IMR-90 (cell line): ENCODE results near the gene OXSR1. TPM values are rescaled to one million over a fixed set of nuclear protein-coding genes. Genes with fewer than 3 reads are reported as not detected.
A peak's percentile ranks its signal among the peaks of the same experiment; 100 is the strongest.

Source experiments
- ATAC-seq: fragments of 200-7000 bp; cut with Tn5 transposase; 2 replicates; pipeline ENCODE4 v1.9.1; 2020; ENCODE audit warnings: low read depth, mild to moderate bottlenecking, moderate library complexity
- BruUV-seq: library from RNA; stranded (reverse); fragments of 400-500 nt; replicated peaks from 2 replicates; lab custom pipeline; 2021; lab: Mats Ljungman, UMichigan
- CTCF ChIA-PET: fragments of 300-600 bp; formaldehyde crosslinking; extraction: SDS; loops from one replicate; lab custom pipeline; 2021; ENCODE audit warnings: antibody characterized with exemption; lab: Yijun Ruan, JAX
- POLR2A ChIA-PET: fragments of 300-600 bp; sonication (Branson Sonifier 250); formaldehyde crosslinking; loops from one replicate; lab custom pipeline; 2022; ENCODE audit warnings: antibody characterized with exemption; ENCODE audit not compliant: unreplicated experiment; lab: Charles Lee
- DNase-seq: peaks from one replicate; pipeline ENCODE4 v3.0.0; 2013
- H2AFZ ChIP-seq: replicated peaks from 2 replicates; pipeline ENCODE3; 2013; ENCODE audit warnings: low read length, mild to moderate bottlenecking; ENCODE audit not compliant: poor library complexity
- H2AK5ac ChIP-seq: 2 replicates; pipeline ENCODE4 v1.6.1; 2013; ENCODE audit warnings: low read depth, low read length, inconsistent platforms
- H2AK9ac ChIP-seq: replicated peaks from 2 replicates; pipeline ENCODE3; 2013; ENCODE audit warnings: mild to moderate bottlenecking, low read depth, low read length, moderate library complexity; ENCODE audit not compliant: poor library complexity
- H2BK120ac ChIP-seq: 2 replicates; pipeline ENCODE4 v1.6.1; 2013; ENCODE audit warnings: low read depth, low read length, inconsistent platforms
- H2BK15ac ChIP-seq: 3 replicates; pipeline ENCODE4 v1.6.1; 2013; ENCODE audit warnings: low read depth, low read length, inconsistent platforms
- H2BK20ac ChIP-seq: 2 replicates; pipeline ENCODE4 v1.6.1; 2013; ENCODE audit warnings: low read depth, mild to moderate bottlenecking, inconsistent platforms, low read length, moderate library complexity
- H2BK5ac ChIP-seq: 2 replicates; pipeline ENCODE4 v1.6.1; 2013; ENCODE audit warnings: mild to moderate bottlenecking, low read depth, low read length, inconsistent platforms; ENCODE audit not compliant: poor library complexity, severe bottlenecking
- H3K14ac ChIP-seq: replicated peaks from 2 replicates; pipeline ENCODE4 v1.6.1; 2013; ENCODE audit warnings: low read depth, low read length, inconsistent platforms
- H3K18ac ChIP-seq: 2 replicates; pipeline ENCODE4 v1.6.1; 2013; ENCODE audit warnings: low read depth, low read length, control low read depth
- H3K23ac ChIP-seq: 2 replicates; pipeline ENCODE4 v1.6.1; 2013; ENCODE audit warnings: low read depth, low read length, inconsistent platforms
- H3K27ac ChIP-seq: 2 replicates; pipeline ENCODE4 v1.5.1; 2013; ENCODE audit warnings: mild to moderate bottlenecking, control low read depth, low read length; ENCODE audit not compliant: insufficient read depth
- H3K27me3 ChIP-seq: 2 replicates; pipeline ENCODE4 v1.6.1; 2013; ENCODE audit warnings: low read length; ENCODE audit not compliant: control insufficient read depth, insufficient read depth
- H3K36me3 ChIP-seq: 2 replicates; pipeline ENCODE4 v1.6.1; 2013; ENCODE audit warnings: low read length, mixed read lengths; ENCODE audit not compliant: control insufficient read depth, insufficient read depth
- H3K4ac ChIP-seq: 2 replicates; pipeline ENCODE4 v1.6.1; 2013; ENCODE audit warnings: low read depth, low read length, inconsistent platforms
- H3K4me1 ChIP-seq: 2 replicates; pipeline ENCODE4 v1.6.1; 2013; ENCODE audit warnings: low read length, mixed read lengths; ENCODE audit not compliant: control insufficient read depth, insufficient read depth
- H3K4me2 ChIP-seq: 2 replicates; pipeline ENCODE4 v1.6.1; 2013; ENCODE audit warnings: low read depth, mild to moderate bottlenecking, control low read depth, low read length, moderate library complexity
- H3K4me3 ChIP-seq: 2 replicates; pipeline ENCODE4 v1.5.1; 2013; ENCODE audit warnings: low read depth, mild to moderate bottlenecking, control low read depth, low read length, moderate library complexity; ENCODE audit not compliant: insufficient read depth
- H3K56ac ChIP-seq: 2 replicates; pipeline ENCODE4 v1.6.1; 2013; ENCODE audit warnings: low read length, inconsistent platforms; ENCODE audit not compliant: insufficient read depth; ENCODE audit errors: extremely low read depth
- H3K79me1 ChIP-seq, 2 experiments: 2 replicates each; pipeline ENCODE4 v1.6.1; 2013; ENCODE audit warnings: low read length in 2 of 2, inconsistent platforms in 1 of 2, low read depth in 1 of 2
- H3K9ac ChIP-seq: 2 replicates; pipeline ENCODE4 v1.6.1; 2013; ENCODE audit warnings: low read depth, low read length, control low read depth
- H3K9me1 ChIP-seq: 2 replicates; pipeline ENCODE4 v1.6.1; 2013; ENCODE audit warnings: low read length, inconsistent platforms; ENCODE audit not compliant: insufficient read depth
- H3K9me3 ChIP-seq: 2 replicates; pipeline ENCODE4 v1.6.1; 2013; ENCODE audit warnings: low read length; ENCODE audit not compliant: control insufficient read depth, insufficient read depth
- H4K20me1 ChIP-seq: 2 replicates; pipeline ENCODE4 v1.6.1; 2013; ENCODE audit warnings: low read length, inconsistent platforms; ENCODE audit not compliant: insufficient read depth
- H4K5ac ChIP-seq: 2 replicates; pipeline ENCODE4 v1.6.1; 2013; ENCODE audit warnings: mild to moderate bottlenecking, low read depth, low read length, control low read depth
- H4K8ac ChIP-seq, 2 experiments: 2 replicates each; pipeline ENCODE4 v1.6.1; 2013; ENCODE audit warnings: low read depth in 2 of 2, low read length in 2 of 2, control low read depth in 1 of 2, inconsistent platforms in 1 of 2
- H4K91ac ChIP-seq: 2 replicates; pipeline ENCODE4 v1.6.1; 2013; ENCODE audit warnings: low read depth, low read length, inconsistent platforms; ENCODE audit not compliant: insufficient read depth
- CEBPB ChIP-seq: IDR thresholded peaks from 2 replicates; pipeline ENCODE4 v1.6.1; 2012; ENCODE audit warnings: low read depth, low read length, improper control_type of control experiment
- CHD1 ChIP-seq: IDR thresholded peaks from 2 replicates; pipeline ENCODE4 v1.6.1; 2012; ENCODE audit warnings: low read depth, low read length, improper control_type of control experiment
- FOS ChIP-seq: fragments of 150-350 bp; IDR thresholded peaks from 2 replicates; pipeline ENCODE4 v1.6.1; 2016; ENCODE audit warnings: low read depth, low read length
- MAFK ChIP-seq: IDR thresholded peaks from 2 replicates; pipeline ENCODE4 v1.6.1; 2012; ENCODE audit warnings: low read depth, low read length, improper control_type of control experiment
- MXI1 ChIP-seq: IDR thresholded peaks from 2 replicates; pipeline ENCODE4 v1.6.1; 2012; ENCODE audit warnings: low read depth, mild to moderate bottlenecking, low read length, moderate library complexity, borderline replicate concordance
- NFE2L2 ChIP-seq: fragments of 150-350 bp; IDR thresholded peaks from 2 replicates; pipeline ENCODE4 v1.6.1; 2016; ENCODE audit warnings: low read depth, mild to moderate bottlenecking, low read length
- POLR2A ChIP-seq: IDR thresholded peaks from 2 replicates; pipeline ENCODE4 v1.6.1; 2012; ENCODE audit warnings: mild to moderate bottlenecking, low read depth, low read length
- RCOR1 ChIP-seq: IDR thresholded peaks from 2 replicates; pipeline ENCODE4 v1.6.1; 2012; ENCODE audit warnings: mild to moderate bottlenecking, low read length, improper control_type of control experiment; ENCODE audit not compliant: insufficient replicate concordance
- SMC3 ChIP-seq: fragments of 150-350 bp; IDR thresholded peaks from 2 replicates; pipeline ENCODE4 v1.6.1; 2016; ENCODE audit warnings: low read depth, mild to moderate bottlenecking, antibody characterized with exemption, low read length, moderate library complexity
- dilution Hi-C: fragments of 300-500 bp; cut with HindIII; formaldehyde crosslinking; loops from one replicate; pipeline ENCODE4 v1.14.3; 2018; ENCODE audit warnings: low sequenced_read_pairs; ENCODE audit not compliant: unreplicated experiment
- in situ Hi-C: fragments of 300-500 bp; cut with MboI; formaldehyde crosslinking; loops from 3 replicates; pipeline ENCODE4 v1.14.3; 2019; ENCODE audit warnings: low sequenced_read_pairs, inconsistent platforms, mixed read lengths
- intact Hi-C: fragments of 100-400 bp; cut with micrococcal nuclease; formaldehyde crosslinking; loops from 2 replicates; pipeline ENCODE4 v1.10.0; 2022
- polyA plus RNA-seq, 3 experiments: library from polyadenylated mRNA; depleted of rRNA; stranded (reverse); fragments of >200 nt; gene quantifications; 2 replicates each; pipeline ENCODE4 v1.2.3, GENCODE V29; 2012; ENCODE audit warnings: low replicate concordance in 1 of 3
- total RNA-seq: library from RNA; depleted of rRNA; stranded (reverse); fragments of >200 nt; gene quantifications from 2 replicates; pipeline ENCODE4 v1.2.3, GENCODE V29; 2012
- TF ChIP-seq, protein P1 (sequence below): conservative IDR thresholded peaks from 2 replicates; pipeline ENCODE4 v1.5.1; 2012; ENCODE audit warnings: mild to moderate bottlenecking, low read depth, low read length, improper control_type of control experiment
- TF ChIP-seq, protein P2 (sequence below): fragments of 150-350 bp; IDR thresholded peaks from 2 replicates; pipeline ENCODE4 v1.6.1; 2016; ENCODE audit warnings: low read depth, mild to moderate bottlenecking, low read length, moderate library complexity, borderline replicate concordance
- TF ChIP-seq, protein P3 (sequence below): fragments of 150-350 bp; IDR thresholded peaks from 2 replicates; pipeline ENCODE4 v1.6.1; 2017; ENCODE audit warnings: mild to moderate bottlenecking, antibody characterized with exemption, low read length, low read depth

The OXSR1 gene
- total and polyA plus RNA-seq, 2 of the 4 experiments (the other 2 are of a cell fraction) = 32.9 to 37.6 TPM

DNA sequence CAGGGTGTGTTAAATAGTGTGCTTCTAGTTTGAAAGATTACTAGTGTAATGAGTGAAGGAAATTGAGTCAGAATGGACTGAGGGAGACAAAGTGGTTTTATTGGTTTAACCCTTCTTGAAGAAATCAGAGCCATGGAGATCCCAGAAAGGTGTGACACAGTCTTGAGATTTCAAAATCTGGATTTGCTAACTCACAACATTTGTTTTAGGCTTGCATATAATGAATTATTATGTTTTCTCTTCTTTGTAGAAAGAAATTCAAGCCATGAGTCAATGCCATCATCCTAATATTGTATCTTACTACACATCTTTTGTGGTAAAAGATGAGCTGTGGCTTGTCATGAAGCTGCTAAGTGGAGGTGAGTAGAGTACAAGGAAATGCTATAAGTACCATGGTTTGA, 25.1 kb downstream of the OXSR1 start:
- no peak overlapping the region for H4K8ac ChIP-seq
- no TSS peak for BruUV-seq
- H3K4ac ChIP-seq = no peak overlapping the region
- no peak overlapping the region for H3K4me3 ChIP-seq
- H3K27ac ChIP-seq = no peak overlapping the region
- H3K4me2 ChIP-seq = no peak overlapping the region
- H3K23ac ChIP-seq = peak overlapping the region; percentile 20; the same call in 1 of the 2 replicates
- TF ChIP-seq, protein P1, sequence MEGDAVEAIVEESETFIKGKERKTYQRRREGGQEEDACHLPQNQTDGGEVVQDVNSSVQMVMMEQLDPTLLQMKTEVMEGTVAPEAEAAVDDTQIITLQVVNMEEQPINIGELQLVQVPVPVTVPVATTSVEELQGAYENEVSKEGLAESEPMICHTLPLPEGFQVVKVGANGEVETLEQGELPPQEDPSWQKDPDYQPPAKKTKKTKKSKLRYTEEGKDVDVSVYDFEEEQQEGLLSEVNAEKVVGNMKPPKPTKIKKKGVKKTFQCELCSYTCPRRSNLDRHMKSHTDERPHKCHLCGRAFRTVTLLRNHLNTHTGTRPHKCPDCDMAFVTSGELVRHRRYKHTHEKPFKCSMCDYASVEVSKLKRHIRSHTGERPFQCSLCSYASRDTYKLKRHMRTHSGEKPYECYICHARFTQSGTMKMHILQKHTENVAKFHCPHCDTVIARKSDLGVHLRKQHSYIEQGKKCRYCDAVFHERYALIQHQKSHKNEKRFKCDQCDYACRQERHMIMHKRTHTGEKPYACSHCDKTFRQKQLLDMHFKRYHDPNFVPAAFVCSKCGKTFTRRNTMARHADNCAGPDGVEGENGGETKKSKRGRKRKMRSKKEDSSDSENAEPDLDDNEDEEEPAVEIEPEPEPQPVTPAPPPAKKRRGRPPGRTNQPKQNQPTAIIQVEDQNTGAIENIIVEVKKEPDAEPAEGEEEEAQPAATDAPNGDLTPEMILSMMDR = no peak
- TF ChIP-seq SMC3 (no peak), NFE2L2 (no peak), FOS (no peak), CHD1 (no peak), CEBPB (no peak), MAFK (no peak), MXI1 (no peak), POLR2A (no peak), RCOR1 (no peak)
- TF ChIP-seq, protein P2, sequence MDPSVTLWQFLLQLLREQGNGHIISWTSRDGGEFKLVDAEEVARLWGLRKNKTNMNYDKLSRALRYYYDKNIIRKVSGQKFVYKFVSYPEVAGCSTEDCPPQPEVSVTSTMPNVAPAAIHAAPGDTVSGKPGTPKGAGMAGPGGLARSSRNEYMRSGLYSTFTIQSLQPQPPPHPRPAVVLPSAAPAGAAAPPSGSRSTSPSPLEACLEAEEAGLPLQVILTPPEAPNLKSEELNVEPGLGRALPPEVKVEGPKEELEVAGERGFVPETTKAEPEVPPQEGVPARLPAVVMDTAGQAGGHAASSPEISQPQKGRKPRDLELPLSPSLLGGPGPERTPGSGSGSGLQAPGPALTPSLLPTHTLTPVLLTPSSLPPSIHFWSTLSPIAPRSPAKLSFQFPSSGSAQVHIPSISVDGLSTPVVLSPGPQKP = no peak
- TF ChIP-seq, protein P3, sequence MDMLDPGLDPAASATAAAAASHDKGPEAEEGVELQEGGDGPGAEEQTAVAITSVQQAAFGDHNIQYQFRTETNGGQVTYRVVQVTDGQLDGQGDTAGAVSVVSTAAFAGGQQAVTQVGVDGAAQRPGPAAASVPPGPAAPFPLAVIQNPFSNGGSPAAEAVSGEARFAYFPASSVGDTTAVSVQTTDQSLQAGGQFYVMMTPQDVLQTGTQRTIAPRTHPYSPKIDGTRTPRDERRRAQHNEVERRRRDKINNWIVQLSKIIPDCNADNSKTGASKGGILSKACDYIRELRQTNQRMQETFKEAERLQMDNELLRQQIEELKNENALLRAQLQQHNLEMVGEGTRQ = no peak
- DNase-seq = no peak
- no peak overlapping the region for H3K18ac ChIP-seq
- peak overlapping the region; percentile 56; the same call in 1 of the 2 replicates for H4K5ac ChIP-seq
- H2AK9ac ChIP-seq = no peak overlapping the region
- H3K79me1 ChIP-seq = peaks cover 26 to 46% of the 10 kb centered on the region in 2 experiments
- no peak overlapping the region for H4K91ac ChIP-seq
- H3K4me1 ChIP-seq = no peaks in the 10 kb centered on the region
- H3K36me3 ChIP-seq = peaks cover 9% of the 10 kb centered on the region
- no peak overlapping the region for H2AFZ ChIP-seq
- no peak overlapping the region for H3K9ac ChIP-seq
- H3K14ac ChIP-seq = no peak overlapping the region
- no peak for ATAC-seq
- H2BK120ac ChIP-seq = no peak overlapping the region
- in situ Hi-C loops (no loop called here), dilution Hi-C loops (no loop called here), intact Hi-C loops (no loop called here)
- no peak overlapping the region for H2BK20ac ChIP-seq
- no peak overlapping the region for H2BK5ac ChIP-seq
- no peak overlapping the region for H2AK5ac ChIP-seq
- ChIA-PET POLR2A (no interaction called here), CTCF (no interaction called here)
- H3K9me3 ChIP-seq = no peaks in the 10 kb centered on the region
- peaks cover 4% of the 10 kb centered on the region; the same call in 1 of the 2 replicates for H4K20me1 ChIP-seq
- H3K56ac ChIP-seq = no peak overlapping the region
- H3K9me1 ChIP-seq = no peaks in the 10 kb centered on the region
- no peak overlapping the region for H2BK15ac ChIP-seq
- no peaks in the 10 kb centered on the region for H3K27me3 ChIP-seq
